Measurements from ENCODE around the gene EEF2K. TPM values are rescaled to one million over a fixed set of nuclear protein-coding genes. Genes with fewer than 3 reads are reported as not detected.

Gene EEF2K
- total RNA-seq, 1 experiment from 2014 or later: 31.0 TPM

- TF ChIP-seq SIN3A (IDR thresholded peaks at IDR 0.05; ENCODE audit: low read depth) (no peak), MAX (IDR thresholded peaks at IDR 0.05) (no peak)
These were observed 119.7 kb downstream of the EEF2K start (continued) for GRCh38 chr16:22325598-22326368.

- H3K27ac ChIP-seq (ENCODE audit: low read depth, low read length): no peak overlapping the region
- RAD21 ChIA-PET (ENCODE audit: low non-redundant PET in 1 of 2, low total read pairs in 2 of 2, uncharacterized antibody in 2 of 2, unreplicated experiment in 2 of 2): no interaction called here
- no peak for ATAC-seq
- TF ChIP-seq ELF1 (IDR thresholded peaks at IDR 0.05; ENCODE audit: borderline replicate concordance, low read depth): no peak
- no peak for TF ChIP-seq POLR2A (IDR thresholded peaks at IDR 0.05; ENCODE audit: borderline replicate concordance, extremely low read depth, insufficient read depth, insufficient read length)
- TF ChIP-seq ATF3 (IDR thresholded peaks at IDR 0.05): no peak
- no peak for TF ChIP-seq MAX (IDR thresholded peaks at IDR 0.05)
- no peak for TF ChIP-seq JUND (IDR thresholded peaks at IDR 0.05)
- TF ChIP-seq SP1 (IDR thresholded peaks at IDR 0.05; ENCODE audit: low read depth): no peak
- TF ChIP-seq EGR1 (IDR thresholded peaks at IDR 0.05; ENCODE audit: low read depth): no peak
- no peak for TF ChIP-seq POLR2AphosphoS5 (IDR thresholded peaks at IDR 0.05; ENCODE audit: low read depth, low read length)
- TF ChIP-seq TCF7L2 (IDR thresholded peaks at IDR 0.05; ENCODE audit: borderline replicate concordance, extremely low read depth, insufficient read depth, insufficient read length): no peak
- no peak for TF ChIP-seq YY1 (IDR thresholded peaks at IDR 0.05; ENCODE audit: extremely low read depth, insufficient replicate concordance, low read depth, low read length)
- TF ChIP-seq SIN3A (IDR thresholded peaks at IDR 0.05; ENCODE audit: low read depth): no peak
- TF ChIP-seq CBX3 (IDR thresholded peaks at IDR 0.05; ENCODE audit: low read depth): no peak
- no peak for TF ChIP-seq CTCF (IDR thresholded peaks at IDR 0.05 in 2 of 3, conservative IDR thresholded peaks at IDR 0.05 in 1 of 3; ENCODE audit: borderline replicate concordance in 1 of 3, insufficient read depth in 1 of 3, low read depth in 2 of 3, low read length in 2 of 3)
- no peak for TF ChIP-seq EZH2 (IDR thresholded peaks at IDR 0.05)
- no peak overlapping the region for H3K4me2 ChIP-seq (ENCODE audit: low read length)
- BruUV-seq (replicated peaks): no TSS peak
- H3K27me3 ChIP-seq (ENCODE audit: insufficient read depth, low read length): no peaks in the 10 kb centered on the region
- no peak overlapping the region for H3K9ac ChIP-seq (ENCODE audit: low read length)
- CTCF ChIA-PET: no interaction called here
- H3K36me3 ChIP-seq (ENCODE audit: control insufficient read depth in 1 of 2, insufficient read depth in 2 of 2, low read length in 2 of 2): peaks cover 26 to 29% of the 10 kb centered on the region in 2 experiments; a peak in 3 of 4 replicates
- no peak overlapping the region for H3K4me3 ChIP-seq (replicated peaks in 1 of 2; ENCODE audit: low read depth in 1 of 2, low read length in 2 of 2)
- no peaks in the 10 kb centered on the region for H3K4me1 ChIP-seq (ENCODE audit: control insufficient read depth in 1 of 2, insufficient read depth in 2 of 2, low read length in 2 of 2)
- H2AFZ ChIP-seq (ENCODE audit: low read depth, low read length, poor library complexity, severe bottlenecking): no peak overlapping the region
- no peak for DNase-seq (ENCODE audit: low read depth, low spot score)
- no peaks in the 10 kb centered on the region for H3K9me3 ChIP-seq (ENCODE audit: control insufficient read depth in 1 of 2, insufficient read depth in 1 of 2, low read depth in 1 of 2, low read length in 2 of 2)
- H3K79me2 ChIP-seq (ENCODE audit: insufficient read depth, low read length): peaks cover 12% of the 10 kb centered on the region; the same call in 1 of the 2 replicates
- H4K20me1 ChIP-seq (ENCODE audit: insufficient read depth): no peaks in the 10 kb centered on the region
- POLR2A ChIA-PET: no interaction called here
- H3K9me2 ChIP-seq (ENCODE audit: insufficient read depth): no peaks in the 10 kb centered on the region
- intact Hi-C loops (cut with micrococcal nuclease): loop anchor here (10.0 kb wide), 3 partner anchors 58 to 1022 kb away; no protein-coding TSS in a partner anchor
These were observed 120.2 kb downstream of the EEF2K start for GRCh38 chr16:22326369-22326652.
